Kidney tubule cell (primary cell): ENCODE results near the gene PAN3.
"Not testable (repeated sequence)": the region's sequence is repeated elsewhere in the genome, so short reads cannot be mapped to it uniquely, and the experiment has no call there.

Experiments used
- DNase-seq: peaks from one replicate; pipeline ENCODE4 v3.0.0-alpha.2; 2018; ENCODE audit warnings: low spot score

The PAN3 gene

DNA sequence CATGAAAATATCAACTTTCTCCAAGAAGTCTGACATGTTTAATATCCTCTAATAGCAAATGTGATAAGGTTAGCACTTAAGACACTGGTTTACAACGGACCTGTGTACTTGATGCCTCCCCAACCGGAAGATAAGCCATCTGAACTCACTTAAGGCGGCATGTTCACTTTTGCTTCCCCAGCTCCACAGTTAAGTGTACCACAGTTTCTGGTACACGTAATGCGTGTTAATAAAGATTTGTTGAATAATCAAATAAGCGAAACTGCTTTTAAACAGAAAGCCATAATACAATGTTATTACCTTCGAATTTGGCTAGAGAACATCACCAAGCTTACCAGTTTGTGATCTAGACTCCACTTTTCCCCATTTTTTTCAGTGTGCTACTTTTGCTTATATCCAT lies 1.4 kb upstream of the PAN3 start:
- DNase-seq: peak; percentile 17

DNA sequence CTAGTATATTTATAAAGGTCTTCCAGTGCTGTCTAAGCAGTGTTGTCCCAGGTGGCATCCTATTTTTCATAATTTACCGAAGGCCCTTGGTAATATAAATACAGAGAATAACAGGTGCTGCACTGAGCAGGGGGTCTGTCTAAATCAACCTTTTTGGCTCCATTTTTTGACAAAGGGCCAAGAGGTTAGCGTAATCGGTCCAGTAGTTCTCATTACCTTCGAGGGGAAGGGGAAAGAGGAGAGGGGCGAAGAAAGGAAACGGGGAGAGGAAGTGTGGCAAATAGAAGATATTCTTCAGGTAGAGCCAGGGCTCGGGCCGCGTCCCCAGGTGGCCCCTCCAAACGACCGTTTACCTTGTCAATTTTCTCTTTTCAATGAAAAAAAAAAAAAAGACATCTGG lies 749 bp upstream of the PAN3 start:
- no peak for DNase-seq

DNA sequence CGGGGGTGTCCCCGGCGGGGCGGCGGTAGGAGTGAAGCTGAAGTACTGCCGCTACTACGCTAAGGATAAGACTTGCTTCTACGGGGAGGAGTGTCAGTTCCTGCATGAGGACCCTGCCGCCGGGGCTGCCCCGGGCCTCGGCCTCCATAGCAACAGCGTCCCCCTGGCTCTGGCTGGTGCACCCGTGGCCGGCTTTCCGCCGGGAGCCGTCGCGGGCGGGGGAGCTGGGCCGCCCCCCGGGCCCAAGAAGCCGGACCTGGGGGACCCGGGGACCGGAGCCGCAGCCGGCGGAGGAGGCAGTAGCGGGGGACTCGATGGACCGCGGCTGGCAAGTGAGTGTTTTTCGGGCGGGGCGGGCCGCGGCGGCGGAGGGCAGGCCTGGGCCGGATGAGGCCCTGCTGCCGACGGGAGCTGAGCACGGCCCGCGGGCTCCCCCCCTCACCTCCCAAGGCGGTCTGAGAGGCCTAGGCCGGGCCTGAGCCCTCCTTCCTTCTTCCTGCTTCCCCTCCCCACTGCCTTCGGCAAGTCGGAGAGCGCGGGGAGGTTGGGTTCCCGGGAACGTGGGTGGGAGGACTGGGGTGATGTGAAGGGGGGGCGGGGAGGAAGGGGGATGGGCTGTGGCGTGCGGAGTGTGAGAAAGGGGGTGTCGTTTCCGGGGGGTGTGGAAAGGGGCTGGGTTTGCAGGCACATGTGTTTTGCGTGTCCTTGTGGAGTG lies 568 bp downstream of the PAN3 start:
- DNase-seq: peak; percentile 91

DNA sequence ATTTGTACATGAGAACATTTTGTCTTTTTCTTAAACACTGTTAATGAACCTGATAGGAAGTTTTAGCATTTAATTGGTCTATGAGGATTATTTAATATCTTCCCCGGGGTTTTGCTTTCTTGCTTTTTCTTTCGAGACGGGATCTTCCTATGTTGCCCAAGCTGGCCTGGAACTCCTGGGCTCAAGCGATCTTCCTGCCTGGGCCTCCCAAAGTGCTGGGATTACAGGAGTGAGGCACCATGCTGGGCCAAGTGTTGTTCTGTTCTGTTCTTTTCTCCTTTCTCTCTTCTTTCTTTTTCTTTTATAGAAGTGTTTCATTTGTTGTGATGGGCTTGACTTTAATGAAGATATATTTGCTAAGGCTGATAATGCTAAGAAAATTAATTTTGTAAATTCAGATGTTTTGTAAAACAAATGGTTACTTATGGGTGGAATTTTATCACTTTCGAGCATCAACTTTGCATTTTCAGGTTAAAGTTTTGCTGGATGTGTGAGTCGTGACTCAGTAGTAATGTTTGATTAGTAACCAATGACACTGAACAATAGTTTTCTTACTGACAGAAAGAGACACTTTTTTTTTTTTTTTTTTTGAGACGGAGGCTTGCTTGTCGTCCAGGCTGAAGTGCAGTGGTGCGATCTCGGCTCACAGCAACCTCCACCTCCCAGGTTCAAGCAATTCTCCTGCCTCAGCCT lies 2.2 kb downstream of the PAN3 start:
- peak; percentile 84 for DNase-seq

DNA sequence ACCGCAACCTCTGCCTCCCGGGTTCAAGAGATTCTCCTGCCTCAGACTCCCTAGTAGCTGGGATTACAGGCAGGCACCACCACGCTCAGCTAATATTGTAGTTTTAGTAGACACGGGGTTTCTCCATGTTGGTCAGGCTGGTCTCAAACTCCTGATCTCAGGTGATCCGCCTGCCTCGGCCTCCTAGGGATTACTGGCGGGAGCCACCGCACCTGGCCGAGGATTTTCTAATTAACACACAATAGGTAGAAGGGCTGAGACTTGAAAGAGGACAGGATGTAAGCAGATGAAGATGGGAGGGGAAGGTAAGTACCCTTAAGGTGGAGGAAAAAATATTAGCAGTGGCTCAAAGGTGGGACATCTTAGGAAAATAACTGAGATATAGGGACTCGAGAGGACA lies 3.2 kb downstream of the PAN3 start:
- not testable (repeated sequence) for DNase-seq

DNA sequence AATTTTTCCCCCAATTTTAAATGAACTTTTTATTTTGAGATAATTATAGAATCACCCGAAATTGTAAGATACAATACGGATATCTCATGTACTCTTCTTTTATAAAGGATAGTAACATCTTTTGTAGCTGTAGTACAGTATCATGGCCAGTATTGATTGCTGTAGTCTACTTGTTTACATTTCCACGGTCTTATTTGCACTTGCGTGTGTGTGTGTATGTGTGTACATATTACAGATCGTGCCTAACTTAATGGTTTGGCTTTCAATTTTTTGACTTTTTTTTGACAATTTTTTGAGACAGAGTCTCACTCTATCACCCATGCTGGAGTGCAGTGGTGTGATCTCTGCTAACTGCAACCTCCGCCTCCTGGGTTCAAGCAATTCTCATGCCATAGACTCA lies 6.7 kb downstream of the PAN3 start:
- no peak for DNase-seq

DNA sequence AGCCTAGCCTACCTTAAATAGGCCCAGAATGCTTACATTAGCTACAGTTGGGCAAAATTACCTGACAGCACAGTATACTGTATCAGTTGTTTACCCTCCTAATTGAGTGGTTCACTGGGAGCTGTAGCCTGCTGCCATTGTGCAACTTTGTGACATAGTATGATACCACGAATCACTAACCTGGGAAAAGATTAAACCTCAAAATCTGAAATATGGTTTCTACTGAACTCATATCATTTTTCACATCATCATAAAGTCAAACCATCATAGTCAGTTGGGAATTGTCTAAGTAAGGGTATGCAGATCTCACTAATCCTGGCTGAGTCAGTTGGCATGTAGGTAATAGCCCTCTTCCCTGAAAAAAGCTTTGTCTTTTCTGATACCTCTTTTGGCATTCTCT lies 9.2 kb downstream of the PAN3 start:
- DNase-seq: no peak

DNA sequence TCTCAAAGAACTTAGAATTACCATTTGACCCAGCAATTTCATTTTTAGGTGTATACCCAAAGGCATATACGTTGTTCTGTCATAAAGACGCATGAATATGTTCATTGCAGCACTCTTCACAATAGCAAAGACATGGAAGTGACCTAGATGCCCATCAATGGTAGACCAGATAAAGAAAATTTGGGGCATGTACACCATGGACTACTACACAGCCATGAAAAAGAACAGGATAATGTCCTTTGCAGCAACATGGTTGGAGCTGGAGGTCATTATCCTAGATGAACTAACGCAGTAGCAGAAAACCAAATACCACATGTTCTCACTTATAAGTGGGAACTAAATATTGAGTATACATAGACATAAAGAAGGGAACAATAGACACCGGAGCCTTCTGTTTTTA lies 20.7 kb downstream of the PAN3 start:
- DNase-seq: no peak

DNA sequence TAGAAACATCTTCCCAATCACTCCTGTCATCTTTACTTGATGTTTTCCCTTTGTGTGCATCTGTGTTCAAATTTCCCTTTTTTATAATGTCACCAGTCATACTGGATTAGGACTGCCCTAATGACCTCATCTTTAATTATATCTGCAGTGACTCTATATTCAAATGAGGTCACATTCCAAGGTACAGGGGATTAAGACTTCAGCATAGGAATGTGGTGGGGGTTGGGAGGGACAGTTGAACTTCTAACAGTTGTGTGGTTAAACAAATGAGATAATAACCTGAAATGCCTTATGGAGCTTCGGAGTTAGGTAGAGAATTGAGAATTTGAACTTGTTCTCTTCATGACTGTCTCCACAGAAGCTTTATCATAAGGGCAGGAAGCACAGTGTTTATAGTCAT lies 23.0 kb downstream of the PAN3 start:
- peak; percentile 75 for DNase-seq

DNA sequence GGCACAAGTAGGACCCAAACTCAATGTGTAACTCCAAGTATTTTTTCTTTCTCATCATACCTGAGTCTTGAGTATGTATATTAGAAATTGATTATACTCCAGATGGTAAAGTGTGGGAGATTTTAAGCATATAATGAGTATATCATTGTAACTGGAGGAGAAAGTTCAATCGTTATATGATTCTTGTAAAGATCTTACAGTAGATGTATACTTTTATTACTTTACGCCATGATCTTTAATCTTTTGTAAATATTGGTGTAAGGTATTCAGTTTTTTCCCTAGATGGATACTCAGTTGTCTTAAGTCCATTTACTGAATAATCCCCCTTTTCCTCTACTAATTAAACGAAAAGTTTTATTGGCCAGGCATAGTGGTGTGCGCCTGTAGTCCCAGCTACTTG lies 25.2 kb downstream of the PAN3 start:
- no peak for DNase-seq

DNA sequence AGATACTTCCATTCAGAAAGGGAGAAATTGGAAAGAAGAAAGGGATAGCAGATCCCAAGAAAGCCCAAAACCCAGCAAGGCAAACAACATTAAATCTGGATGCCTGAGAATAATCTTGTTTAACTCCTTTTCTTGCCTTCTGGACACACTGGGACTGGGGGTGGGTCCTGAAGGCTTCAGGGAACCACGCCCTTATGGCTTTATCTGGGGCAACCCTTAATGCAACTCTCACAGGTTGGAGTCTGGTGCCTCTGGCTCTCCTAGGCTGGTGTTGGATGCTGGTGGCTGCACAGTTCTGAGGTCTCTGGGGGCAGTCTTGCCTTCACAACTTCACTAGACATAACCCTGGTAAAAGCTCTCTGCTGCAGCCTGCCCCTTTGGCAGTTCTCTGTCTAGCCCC lies 27.9 kb downstream of the PAN3 start:
- DNase-seq: no peak

DNA sequence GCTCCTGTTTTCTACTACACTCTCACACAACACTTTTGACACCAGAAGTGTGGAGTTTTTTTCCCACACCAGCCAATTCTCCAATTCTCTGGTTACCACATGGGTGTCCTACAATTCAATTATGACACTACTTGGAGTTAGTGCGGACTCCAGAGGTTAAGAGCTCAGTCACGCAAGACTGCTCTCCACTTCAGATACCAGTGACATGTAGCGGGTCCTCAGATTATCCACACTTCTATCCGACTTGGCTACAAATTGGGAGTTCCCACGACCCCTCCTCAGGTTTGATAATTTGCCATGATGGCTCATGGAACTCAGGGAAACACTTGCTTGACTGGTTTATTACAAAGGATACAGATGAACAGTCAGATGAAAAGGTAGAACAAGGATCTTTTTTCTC lies 32.9 kb downstream of the PAN3 start:
- DNase-seq: peak; percentile 11

DNA sequence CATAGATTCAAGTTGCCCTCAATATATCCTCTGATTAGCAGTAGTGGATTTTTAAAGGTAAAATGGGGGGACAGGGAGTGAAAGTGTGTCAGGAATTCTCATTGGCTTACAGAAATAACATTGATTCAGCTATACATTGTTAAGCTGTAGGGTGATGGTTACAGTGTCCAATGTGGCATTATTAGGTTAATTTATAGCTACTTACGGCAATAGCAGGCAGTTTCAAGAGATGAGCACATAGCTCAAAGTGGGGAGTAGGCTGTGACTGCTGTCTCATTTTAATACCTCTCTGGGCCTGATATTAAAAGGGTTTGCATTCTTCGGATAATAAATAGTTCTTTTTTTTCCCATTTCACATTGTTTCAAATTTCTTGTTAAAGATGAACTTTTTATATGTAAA lies 34.6 kb downstream of the PAN3 start:
- DNase-seq: no peak

DNA sequence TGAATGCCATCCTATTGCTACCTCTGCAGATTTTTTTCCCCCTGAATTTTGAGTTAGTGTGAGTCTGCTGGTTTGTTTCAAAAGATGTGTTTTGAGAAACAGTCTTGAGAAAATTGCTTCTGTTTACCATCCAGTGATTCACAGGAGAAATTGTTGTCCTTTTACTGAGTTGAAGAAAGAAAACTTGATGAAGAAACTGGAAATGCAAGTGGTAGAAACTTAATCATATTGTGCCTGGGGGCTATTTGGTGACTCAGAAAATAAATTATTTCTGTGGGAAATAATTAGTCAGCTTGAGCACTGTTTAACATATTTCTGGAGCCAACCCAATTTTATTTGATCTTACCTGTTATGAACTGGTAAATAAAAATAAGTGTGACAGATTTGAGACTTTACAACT lies 35.4 kb downstream of the PAN3 start:
- peak; percentile 32 for DNase-seq

DNA sequence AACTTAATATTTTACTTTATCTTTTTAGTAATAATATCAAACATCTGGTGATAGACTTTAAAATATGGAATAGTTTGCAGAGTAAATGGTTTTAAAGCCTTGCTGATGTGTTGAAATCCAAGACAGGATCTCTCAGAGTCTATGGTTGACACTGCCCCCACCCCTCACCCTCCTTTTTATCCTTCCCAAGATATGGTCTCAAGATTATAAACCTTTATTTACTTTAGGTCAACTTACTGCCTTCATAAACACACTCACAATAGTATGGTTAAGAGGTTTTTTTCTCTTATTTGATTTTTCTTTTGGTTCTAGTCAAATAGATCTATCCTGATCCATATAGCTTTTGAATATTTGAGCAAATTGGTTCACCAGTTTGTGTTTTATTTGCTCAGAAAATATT lies 39.0 kb downstream of the PAN3 start:
- DNase-seq: no peak

DNA sequence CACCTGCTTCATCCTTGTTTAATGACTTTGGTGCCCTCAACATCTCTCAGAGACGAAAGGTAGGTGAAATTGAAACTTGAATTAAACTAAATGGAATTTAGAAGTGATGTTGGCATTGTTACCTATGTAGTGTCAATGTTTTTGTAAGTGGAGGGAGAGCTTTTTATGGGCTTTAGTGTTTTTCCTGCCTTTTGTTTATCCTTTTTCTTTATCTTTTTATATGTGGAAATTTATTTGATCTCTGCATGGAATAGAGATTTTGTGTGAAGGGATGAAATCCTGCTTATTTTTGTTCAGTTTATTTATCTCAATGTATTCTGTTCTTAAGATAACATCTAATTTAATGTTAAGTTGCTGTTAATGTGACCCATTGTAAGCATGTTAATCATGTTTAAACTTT lies 39.5 kb downstream of the PAN3 start:
- DNase-seq: no peak

DNA sequence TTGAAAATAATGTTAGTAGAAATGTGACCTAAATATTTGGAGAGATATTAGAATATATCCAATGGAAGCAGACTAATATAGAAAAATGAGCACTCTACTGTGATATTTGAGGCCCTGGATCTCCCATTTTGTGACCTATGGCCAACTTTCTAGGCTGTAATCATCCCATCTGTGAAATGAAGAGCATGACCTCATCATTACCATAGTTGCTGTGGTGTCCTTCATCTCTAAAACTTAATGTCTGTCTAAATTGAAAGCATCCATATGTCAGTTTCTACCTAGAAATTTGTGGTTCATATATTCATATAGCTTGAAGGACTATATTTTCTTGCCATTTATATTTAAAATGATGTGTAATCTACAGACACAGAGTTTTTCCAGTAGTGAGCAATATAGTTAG lies 41.6 kb downstream of the PAN3 start:
- no peak for DNase-seq

DNA sequence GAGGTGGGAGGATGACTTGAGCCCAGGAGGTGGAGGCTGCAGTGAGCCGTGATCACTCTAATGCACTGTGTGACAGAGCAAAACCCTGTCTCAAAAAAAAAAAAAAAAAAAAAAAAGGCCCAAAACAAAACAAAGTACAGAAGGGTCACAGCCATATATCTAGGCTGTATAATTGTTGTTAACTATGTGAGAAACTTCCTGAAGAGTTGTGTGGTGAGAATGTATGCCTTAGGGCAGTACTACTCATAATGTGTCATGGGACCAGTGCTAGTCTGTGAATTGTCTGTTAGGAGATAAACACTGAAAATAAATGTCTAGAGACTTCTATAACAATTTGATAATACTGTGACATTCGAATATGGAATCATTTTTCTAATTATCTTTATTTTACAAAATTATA lies 43.1 kb downstream of the PAN3 start:
- DNase-seq: peak; percentile 67

DNA sequence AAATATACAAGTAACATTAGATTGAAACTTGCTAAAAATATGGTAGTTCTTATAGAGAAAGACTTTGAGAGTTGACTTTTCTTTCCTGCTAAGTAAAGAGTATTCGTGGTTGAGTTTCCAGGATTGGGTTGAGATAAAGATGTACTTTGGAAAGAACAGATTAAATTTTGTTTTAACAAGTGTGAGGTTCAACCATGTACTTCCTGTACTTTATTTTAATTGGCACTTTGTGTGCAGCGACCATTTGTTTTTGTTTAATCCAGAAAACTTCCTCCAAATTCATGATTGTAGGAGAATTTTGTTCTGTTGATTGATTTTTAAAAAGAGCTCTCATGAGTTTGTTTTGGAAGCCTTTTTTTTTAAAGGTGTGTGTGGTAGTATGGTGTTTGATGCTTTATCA lies 46.9 kb downstream of the PAN3 start:
- no peak for DNase-seq

DNA sequence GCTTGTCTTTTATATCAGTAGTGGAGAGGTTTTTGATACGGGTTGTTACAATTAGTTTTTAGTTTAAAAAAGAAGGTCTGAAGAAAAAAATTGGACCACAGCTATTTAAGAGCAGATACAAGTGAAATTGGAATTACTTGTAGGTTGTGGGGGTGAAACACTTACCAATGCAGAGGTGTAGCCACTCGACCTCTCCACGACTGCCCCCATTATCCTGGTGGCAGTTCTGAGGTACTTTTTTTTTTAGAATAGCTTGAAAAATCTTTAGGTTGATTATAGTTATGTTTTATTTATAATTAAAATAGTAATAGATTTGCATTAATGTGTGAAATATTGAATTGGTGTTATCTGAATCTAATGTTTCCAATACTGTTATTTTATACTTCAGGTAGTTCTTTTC lies 60.7 kb downstream of the PAN3 start:
- no peak for DNase-seq

DNA sequence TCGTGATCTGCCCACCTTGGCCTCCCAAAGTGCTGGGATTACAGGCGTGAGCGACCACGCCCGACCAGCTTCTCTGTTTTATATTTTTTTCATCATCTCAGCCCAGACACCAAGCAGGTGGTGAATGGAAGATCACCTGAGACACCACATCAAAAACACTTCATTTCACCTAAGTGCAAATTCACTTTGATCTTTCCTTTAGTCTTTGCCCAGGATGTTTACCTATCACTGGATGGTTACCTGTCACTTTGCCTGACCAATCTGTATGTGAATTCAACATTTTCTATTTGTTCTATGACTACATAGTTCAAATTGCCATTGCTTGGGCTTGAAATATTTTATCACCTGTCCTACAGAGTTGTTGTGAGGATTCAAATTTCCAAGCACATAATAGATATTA lies 65.7 kb downstream of the PAN3 start:
- no peak for DNase-seq

DNA sequence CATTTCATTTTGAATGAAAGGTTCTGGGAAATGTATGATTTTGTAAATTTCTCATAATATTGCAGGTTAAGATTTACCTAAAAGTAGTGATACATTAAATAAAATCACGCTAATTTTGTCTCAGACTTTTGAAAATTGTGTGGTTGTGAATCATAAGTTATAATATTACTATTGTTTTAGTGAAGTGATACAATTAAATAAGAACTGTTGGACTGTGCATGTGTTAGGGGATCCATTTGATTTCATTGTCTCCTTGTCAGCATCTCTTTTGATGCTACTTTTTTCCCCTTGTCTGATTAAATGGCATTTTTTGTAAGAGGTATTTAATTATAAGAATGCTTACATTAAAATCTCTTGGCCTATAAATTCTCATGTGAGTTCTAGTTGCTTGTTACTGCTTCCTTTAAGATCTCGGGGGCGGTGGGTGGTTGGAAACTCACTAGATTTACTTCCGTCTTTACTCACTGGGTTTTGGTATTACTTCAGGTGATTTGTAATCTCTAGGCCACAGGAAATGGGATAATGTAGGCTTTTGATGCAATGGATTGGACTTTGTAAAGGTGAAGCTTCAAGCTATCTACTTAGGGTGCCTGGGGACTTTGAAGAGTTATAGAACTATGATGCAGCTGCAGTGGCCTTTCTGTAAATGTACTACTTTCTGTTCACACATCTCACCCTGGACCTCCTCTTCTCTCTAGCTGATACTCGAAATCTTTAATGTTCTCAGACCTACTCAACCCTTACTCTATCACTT lies 66.5 kb downstream of the PAN3 start:
- DNase-seq: no peak

DNA sequence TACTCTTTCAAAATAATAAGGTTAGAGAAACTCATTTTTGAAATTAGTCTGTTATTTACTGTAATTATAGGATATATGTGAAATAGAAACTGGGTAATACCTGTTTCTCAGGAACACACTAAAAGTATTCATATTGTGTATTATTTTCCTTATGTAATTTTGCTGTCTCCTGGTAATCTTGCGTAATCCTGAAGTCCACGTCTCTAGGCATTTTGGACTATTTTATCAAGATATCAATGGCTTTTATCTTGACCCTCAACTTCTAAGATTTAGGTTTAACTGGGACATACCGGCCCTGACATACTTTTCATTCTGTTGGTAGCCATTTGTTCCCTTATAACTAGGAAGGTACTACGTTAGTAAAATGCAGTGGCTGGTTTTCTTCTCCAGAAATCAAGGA lies 80.3 kb downstream of the PAN3 start:
- DNase-seq: no peak
